Measurements from ENCODE around the gene SNRPA1.

Gene SNRPA1

GRCh38 chr15:101318147-101318819 is 23.2 kb upstream of the SNRPA1 start:
- DNase-seq: no peak

DNA sequence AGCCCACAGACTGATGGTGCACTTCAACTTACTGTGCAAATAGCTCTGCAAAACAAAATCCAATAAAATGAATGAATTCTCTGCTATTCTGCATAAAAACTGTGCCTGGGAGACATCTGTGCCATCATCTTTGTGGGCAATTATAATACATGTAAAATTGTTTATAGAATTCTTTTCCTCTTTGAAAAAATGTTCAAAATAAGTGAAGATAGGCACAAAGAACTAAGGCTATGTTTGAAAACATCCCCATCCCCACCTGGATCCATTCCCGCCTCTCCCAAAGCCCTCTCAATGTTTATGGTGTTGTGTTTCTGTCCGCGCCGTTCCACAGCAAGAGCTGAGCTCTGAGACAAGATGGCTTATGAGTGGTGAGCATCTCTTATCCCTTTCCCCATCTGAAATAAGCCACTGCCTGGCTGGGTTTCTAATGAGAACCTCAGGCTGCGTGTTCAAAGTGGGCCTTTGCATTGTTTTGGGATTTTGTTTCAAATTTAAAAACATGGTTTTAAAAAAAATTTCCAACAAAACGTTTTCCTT is 22.4 kb upstream of the SNRPA1 start:
- DNase-seq: no peak

DNA sequence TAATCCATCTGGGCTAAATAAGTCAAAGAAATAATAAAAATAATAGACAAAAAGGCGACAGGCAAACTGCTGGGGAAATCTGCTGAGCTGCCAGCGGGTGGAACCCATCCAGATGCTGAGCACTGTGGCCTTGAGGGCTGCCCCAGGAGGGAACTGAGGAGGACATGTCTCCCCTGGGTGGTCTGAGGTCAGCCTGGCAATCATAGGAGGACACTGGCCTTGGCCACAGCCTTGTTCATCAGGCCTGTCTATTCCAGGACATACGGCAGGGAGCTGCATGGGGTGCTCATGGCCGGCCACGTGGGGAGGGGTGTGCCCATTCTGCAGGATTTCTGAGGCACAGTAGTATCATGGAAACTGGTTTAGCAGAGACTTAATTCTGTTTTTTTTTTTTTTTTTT is 21.5 kb upstream of the SNRPA1 start:
- no peak for DNase-seq

GRCh38 chr15:101315736-101316135 is 20.7 kb upstream of the SNRPA1 start:
- DNase-seq: no peak

GRCh38 chr15:101314336-101315125 is 19.5 kb upstream of the SNRPA1 start:
- DNase-seq: no peak

DNA sequence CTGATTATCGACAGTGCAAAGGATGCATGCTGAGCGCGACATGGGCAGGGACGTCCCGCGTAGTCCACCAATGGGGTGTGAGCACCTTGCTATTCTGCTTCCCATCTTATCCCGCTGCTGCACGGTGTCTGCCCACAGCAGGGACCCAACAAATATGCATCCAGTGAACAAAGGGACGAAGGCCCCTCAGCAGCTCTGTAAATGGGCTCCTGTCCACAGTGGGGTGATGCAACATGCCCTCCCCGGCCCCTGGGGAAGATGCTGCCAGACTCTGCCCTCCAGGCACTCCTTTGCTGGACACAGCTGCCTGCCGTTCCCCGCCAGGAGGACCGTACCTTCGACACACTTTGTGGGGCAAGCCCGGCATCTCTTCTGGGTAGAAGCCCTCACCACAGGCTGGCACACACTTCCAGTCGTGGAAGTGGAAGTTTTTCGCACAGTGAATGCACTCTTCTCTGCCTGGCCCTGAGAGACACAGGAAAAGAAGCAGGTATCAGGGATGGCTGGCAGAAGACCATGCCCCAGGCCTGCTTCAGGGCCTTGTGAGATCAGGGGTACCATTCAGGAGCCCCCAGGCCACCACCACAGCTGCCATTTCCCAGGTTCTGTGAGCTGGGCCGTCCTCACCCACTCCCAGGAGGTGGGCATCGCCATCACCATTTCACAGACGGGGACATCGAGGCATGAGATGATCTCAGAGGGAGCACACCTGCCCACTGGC is 18.2 kb upstream of the SNRPA1 start:
- no peak for DNase-seq

DNA sequence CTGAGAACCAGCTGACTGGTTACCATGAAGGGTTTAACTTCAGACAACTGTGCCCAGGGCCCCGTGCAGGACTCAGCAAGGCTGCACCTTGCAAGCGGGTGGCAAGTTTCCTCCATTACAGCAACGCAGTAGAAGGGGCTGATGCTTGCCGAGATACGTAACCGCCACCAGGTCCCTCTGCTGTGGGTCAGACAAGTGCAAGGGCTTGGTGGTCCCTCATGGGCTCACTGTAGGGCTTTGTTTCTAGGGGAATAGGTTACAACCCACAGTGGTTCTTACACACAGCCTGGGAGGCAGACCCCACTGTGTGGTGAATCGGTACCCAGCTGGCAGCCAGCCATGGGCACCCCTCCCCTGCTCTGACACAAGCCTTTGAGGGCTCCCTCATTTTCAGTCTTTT is 15.5 kb upstream of the SNRPA1 start:
- no peak for DNase-seq

DNA sequence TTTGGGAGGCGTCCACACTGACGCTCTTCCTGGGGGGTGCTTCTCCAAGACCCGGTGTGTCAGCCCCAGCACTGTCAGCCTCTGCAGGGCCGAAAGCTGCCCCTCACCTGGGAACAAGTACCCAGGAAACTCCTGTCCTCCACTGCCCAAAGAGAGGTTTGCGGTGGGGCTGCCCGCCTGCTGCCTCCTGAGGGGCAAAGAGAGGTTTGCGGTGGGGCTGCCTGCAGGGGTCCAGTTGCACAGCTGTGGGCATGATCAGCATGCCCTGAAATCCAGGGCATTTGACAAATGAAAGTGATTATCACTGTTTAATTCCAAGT is 15.1 kb upstream of the SNRPA1 start:
- DNase-seq: no peak

- no peak for DNase-seq
Measured at GRCh38 chr15:101309436-101310160, 14.6 kb upstream of the SNRPA1 start.

- DNase-seq: no peak
Measured at GRCh38 chr15:101308604-101309435, 13.8 kb upstream of the SNRPA1 start.

GRCh38 chr15:101307897-101308603 is 13.0 kb upstream of the SNRPA1 start:
- no peak for DNase-seq

DNA sequence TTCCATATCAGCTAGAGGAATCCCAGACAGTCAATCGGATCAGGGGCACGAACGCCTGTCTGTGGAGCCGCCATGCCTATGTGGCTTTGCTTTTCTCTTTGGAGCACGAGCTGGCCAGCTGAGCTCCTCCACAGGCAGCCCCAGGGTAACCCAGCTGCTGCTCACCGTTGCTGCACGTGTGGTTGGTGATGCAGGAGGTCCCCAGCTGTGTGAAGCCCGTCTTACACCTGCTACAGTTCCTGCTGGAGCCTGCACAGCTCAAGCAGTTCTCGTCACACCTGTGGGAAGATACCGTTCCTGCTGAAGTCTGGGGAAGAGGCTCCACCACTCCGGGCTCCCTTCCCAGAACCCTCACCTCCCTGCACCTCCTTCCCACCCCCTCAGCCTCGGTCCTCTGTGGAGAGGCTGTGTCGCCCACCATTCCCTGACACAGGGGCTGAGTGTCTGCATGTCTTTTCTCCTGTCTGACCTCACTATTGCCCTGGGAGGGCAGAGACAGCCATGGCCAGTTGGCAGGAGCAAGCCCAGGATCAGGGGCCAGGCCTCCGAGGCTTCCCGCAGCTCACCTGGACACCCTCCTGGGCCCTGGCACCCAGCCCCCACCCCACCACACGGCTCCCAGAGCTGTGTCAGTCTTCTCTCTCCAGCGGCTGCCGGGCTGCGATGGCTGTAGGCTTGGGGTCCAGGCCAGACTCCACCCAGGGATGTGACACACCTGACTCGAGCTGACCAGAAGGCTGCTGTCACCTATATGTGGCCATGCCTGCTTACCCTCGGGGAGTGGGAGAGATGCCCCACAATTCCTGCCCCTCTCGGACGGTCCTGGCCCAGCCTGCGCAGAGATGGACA is 12.2 kb upstream of the SNRPA1 start:
- DNase-seq: no peak

DNA sequence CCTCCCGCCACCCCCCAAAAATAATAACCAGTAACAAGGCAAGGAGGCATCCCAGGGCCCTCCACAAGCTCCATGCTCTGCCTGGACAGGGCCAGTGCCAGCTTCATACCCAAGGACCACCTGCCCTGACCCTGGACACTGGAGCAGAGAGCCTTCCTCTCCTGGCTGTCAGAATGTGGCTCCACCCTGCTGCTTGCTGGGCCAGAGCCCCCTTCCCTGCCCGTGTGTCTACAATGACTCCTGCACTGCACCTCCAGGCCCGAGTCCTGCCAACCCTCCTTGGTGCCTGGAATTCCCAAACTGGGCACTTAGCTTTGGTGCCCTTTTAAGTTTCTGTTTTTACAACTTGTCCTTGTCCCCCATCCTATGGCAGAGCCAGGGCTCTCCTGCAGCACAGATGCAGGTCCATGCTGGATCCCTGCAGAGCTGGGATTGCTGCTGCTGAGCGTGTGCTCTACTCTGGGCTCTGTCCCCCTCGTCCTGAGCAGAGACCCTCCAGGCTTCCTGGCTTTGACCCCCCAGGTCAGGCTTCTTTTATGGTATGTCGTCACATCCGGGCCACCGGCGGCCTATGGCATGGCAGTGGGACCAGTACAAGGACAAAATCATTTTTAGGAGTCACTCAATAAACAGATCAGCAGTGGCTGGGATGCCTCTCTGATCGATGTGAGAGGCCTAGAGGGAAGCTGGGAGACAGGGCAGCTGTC is 11.4 kb upstream of the SNRPA1 start:
- no peak for DNase-seq

DNA sequence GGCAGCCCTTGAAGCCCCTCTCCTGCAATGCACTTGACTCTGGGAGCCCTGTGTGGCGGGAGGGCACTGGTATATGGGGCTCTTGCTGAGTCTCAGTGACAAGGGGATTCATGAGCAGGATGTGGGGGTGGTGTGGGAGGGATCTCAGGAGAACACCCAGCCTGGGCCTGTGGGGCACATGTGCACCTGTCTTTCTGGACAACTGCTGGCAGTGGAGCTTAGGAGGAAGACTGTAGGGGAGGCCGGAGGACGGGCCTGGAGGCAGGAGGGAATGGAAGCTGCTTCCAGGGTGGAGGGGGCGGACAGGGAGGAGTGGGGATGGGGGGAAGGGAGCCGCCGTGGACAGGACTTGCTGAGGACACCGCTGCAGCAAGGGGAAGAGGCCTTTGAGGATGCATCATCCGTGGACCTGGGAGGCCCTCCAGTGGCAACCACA is 10.8 kb upstream of the SNRPA1 start:
- no peak for DNase-seq

- DNase-seq: no peak
Measured at GRCh38 chr15:101303408-101303807, 8.4 kb upstream of the SNRPA1 start.

DNA sequence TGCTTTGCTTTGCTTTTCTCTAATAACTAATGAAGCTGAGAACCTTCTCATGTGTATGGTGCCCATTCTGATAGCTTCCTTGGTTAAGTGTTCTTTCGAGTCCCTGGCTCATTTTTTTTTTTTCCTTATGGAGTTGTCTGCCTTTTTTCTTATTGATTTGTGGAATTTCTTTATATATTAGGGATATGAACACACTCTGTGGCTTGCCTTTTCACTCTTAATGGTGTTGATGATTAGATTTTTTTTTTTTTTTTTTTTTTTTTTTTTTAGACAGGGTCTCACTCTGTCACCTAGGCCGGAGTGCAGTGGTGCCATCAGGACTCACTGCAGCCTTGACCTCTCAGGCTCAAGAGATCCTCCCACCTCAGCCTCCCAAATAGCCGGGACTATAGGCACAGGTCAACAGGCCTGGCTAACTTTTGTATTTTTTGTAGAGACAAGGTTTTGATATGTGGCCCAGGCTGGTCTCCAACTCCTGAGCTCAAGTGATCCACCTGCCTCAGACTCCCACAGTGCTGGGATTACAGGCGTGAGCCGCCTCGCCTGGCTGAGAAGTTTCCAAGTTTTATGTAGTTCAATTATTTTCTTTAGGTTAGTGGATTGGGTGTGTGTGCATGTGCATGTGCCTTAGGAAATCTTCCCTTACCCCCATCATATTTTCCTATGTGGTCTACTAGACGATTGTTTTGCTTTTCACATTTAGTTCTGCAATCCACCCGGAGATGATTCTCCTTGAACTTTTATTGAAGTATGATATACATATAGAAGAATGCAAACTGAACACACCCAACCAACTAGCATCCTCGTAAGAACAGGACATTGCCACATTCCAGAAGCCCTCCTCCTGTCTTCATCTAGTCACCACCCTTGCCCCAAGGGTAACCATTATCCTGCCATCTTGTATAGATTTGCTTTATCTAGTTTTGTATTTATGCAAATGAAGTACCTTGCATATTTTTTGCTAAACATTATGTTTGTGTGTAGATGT is 1.7 kb upstream of the SNRPA1 start:
- DNase-seq: no peak

- DNase-seq: no peak
Measured at GRCh38 chr15:101295607-101296161, 636 bp upstream of the SNRPA1 start.

- DNase-seq: no peak
Measured at GRCh38 chr15:101293122-101293521, 1.9 kb downstream of the SNRPA1 start.
